Left renal cortex interstitium (tissue), 4 donors: ENCODE results near the gene SEPTIN12. TPM values are rescaled to one million over a fixed set of nuclear protein-coding genes. Genes with fewer than 3 reads are reported as not detected.
"Not testable (repeated sequence)": the region's sequence is repeated elsewhere in the genome, so short reads cannot be mapped to it uniquely, and the experiment has no call there.

ENCODE experiments used
- DNase-seq, 4 donors: peaks; one replicate each; pipeline ENCODE4 v3.0.0-alpha.2; 2013; ENCODE audit warnings: low read depth in 4 of 4, low spot score in 2 of 4, missing footprints in 1 of 4
- polyA plus RNA-seq, 4 donors: library from polyadenylated mRNA; unstranded; fragments of 120-200 nt; gene quantifications; one replicate each; pipeline ENCODE4 v1.2.1, GENCODE V29; 2013; ENCODE audit not compliant: insufficient read length in 4 of 4

Gene SEPTIN12
- polyA plus RNA-seq, 4 donors, result 0.19 to 0.30 TPM; not detected in 2

DNA sequence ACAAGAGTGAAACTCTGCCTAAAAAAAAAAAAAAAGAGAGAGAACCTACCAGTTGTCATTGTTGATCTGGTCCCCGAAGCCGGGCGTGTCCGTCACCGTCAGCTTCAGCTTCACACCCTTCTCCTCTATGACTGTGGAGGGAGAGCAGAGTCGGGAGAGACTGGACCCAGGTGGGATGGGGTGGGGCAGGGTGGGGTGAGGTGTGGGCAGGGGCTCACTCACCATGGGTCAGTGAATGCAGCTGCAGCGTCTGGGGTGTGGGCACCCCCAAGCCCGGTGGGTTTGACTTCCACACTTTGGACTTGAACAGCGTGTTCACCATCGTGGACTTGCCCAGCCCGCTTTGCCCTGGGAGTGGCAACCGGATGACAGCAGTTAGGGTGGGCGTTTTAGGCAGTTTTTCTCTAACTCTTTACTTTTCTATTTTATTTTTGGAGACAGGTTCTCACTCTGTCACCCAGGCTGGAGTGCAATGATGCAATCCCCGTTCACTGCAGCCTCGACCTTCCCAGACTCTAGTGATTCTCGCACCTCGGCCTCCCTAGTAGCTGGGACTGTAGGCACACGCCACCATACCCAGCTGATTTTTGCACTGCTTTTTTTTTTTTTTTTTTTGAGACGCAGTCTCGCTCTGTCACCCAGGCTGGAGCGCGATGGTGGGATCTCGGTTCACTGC lies 2.2 kb downstream of the SEPTIN12 start:
- no peak for DNase-seq

DNA sequence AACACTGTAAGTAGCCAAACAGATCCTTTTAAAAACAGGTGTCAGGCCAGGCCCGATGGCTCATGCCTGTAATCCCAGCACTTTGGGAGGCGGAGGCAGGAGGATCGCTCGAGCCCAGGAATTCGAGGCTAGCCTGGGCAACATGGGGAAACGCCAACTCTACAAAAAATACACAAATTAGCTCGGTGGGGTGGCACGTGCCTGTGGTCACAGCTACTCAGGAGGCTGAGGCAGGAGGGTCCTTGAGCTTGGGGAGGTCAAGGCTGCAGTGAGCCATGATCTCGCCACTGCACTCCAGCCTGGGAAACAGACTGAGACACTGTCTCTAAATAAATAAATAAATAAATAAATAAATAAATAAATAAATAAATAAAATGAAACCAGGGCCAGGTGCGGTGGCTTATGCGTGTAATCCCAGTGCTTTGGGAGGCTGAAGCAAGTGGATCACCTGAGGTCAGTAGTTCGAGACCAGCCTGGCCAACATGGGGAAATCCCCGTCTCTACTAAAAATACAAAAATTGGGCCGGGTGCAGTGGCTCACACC lies 3.6 kb downstream of the SEPTIN12 start:
- DNase-seq, result not testable (repeated sequence)

DNA sequence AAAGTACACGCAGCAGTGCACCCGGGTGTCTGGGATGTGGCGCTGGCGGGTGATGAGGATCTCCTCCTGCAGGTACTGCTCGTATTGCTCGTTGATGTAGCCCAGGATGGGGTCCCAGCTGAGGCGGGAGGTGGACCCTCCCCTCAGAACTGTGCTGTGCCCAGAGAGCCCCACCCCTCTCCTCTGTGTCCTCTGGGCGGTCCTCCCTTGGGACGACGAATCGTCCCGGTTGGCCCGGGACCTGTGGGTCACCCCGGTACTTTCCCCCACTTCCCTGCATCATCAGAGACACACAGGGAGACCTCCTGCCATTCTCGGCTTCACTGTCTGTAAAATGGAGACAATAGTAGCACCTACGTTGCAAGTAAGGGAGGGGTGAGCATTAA lies 4.2 kb downstream of the SEPTIN12 start:
- no peak for DNase-seq

DNA sequence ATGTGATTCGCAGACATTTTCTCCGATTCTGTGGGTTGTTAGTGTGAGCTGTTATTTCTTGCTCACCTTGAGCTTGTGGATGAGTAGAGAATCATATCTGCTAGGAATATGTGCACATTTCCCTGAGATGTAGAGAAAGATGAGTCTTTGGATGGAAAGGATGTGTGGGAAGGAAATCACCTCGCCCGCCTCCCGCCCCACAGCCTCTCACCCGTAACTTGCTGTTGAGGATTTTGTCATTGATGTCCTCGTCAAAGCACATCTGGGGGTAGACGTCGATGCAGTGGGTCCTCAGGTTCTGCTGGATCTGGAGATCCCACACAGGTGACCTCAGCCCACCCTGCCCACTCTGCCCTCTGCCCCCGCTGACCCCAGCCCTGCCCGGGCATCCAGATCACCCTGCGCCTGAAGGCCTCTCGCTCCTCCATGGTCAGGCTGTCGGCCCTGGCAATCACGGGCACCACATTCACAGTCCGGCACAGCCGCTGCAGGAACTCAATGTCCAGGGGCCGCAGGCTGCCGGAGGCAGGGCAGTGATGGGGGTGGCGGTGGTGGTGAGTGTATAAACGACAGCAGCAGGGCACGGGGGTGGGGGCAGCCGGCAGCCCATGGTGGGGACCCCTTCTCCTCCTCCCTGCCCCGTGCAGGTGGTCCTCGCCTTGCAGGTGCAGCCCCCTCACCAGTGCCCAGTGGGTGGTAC lies 4.7 kb downstream of the SEPTIN12 start:
- no peak for DNase-seq

DNA sequence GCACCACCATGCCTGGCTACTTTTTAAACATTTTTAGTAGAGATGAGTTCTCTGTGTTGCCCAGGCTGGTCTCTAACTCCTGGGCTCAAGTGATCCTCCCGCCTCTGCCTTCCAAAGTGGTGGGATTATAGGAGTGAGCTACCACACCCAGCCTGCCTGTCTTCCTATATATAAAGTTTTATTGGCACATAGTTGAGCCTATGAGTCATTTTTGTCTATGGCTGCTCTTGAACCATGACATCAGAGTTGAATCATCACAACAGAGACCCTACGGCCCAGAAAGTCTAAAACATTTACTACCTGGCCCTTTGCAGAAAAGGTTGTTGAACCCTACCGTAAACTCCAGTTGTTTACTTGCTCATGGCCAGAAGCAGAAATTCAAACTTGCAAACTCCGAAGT lies 7.9 kb downstream of the SEPTIN12 start:
- no peak for DNase-seq

DNA sequence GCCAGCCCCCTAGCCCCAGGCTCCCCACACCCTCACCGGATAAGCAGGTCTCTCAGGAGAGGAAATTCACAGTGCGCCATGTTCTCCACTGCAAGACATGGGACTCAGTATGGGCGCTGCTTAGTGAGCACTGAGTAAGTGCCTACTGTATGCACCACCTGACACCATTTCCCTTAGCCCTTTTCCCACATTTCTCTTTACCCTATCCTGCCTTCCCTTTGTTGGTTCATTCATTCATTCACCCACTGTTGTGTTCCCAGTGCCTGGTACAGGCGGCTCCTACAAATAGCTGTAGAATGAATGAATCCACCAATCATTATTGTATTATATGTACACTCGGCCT lies 10.1 kb downstream of the SEPTIN12 start:
- no peak for DNase-seq

DNA sequence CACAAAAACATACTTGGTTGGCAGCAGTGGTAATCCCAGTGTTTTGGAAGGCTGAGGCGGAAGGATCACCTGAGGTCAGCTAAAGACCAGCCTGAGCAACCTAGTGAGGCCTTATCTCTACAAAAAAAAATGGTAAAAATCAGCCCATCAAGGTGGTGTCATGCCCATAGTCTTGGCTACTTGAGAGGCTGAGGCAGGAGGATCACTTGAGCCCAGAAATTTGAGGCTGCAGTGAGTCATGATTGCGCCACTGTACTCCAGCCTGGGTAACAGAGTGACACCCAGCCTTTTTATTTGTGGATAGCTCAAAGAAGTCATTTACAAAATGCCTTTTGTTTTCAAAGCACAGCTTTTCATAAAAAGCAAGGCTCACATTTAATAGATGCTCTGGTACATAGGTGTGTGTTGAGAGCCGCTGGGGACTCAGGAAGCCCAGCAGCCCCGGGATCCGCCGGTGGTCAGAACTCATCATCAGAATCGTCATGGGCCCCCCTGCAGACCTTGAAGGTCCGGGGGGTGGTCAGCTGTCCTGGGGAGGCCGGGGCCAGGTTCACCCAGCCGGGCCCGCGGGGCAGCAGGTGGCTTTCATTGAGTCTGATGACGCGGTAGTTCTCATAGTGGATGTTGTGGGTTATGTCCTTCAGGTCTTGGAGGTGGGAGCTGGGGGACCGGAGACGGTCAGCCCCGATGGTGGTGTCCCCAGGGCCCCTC lies 10.7 kb downstream of the SEPTIN12 start:
- DNase-seq, result no peak

DNA sequence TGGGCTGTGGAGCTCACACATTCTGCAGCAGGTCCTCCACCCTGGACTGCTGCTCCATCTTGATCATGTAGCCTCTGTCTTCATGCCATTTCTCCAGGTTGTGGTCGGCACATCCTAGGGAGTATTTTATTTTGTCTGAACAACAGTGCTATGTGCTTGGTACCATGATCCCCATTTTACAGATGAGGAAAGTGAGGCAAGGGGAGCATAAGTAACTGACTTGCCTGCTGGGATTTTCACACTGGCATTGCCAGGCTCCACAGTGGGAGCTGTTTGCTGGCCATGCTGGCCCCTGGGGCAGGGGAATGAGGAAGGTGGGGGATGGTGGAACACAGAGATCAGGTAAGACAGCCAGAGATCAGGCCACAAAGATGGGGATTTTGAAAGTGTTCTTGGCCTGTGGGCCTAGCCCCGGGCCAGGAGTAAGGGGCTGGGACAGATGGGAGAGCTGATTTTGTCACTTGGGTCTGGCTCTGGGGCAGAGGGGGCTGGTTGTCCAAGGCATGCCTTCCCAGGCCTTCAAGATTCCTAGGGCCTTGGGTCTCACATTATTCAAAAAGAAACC lies 11.9 kb downstream of the SEPTIN12 start:
- no peak for DNase-seq

DNA sequence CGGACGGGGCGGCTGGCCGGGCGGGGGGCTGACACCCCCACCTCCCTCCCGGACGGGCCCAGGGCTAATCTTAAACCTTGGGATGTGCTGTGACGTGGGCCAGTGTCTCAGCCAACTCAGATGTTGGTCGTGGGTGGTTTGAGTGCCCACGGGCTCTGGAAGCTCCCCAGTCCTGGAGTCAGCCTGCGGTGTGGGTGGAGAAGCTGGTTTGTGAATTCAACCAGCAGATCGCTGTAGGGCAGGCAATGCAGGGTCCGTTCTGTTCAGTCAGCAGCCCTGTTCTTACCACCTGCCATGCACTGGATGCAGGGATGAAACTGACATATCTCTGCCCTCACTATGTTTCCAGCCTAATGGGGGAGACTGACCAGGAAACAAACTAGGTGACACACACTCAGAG lies 13.1 kb downstream of the SEPTIN12 start:
- DNase-seq, result no peak

DNA sequence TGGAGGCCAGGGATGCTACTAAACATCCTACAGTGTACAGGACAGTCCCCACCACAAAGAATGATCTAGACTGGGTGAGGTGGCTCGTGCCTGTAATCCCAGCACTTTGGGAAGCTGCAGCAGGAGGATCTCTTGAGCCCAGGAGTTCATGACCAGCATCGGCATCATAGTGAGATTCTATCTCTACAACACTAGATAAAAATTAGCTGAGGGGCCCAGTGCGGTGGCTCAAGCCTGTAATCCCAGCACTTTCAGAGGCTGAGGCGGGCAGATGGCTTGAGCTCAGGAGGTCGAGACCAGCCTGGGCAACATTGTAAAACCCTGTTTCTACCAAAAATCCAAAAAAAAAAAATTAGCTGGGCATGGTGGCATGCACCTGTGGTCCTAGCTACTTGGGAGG lies 15.8 kb downstream of the SEPTIN12 start:
- no peak for DNase-seq

DNA sequence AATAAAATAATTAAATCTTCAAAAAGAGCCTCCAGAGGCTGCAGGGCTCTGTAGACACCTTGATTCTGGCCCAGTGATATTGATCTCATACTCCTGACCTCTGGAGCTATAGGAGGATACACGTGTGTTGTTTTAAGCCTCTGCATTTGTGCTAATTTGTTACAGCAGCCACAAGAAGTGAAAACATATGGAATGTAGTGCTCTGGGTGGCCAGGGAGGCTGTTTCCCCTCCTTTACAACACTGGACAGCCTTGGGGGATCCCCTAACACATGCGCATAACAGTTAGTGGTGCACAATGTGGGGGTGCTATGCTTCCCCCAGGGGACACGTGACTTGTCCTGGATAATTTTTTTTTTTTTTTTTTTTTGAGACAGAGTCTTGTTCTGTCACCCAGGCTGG lies 16.5 kb downstream of the SEPTIN12 start:
- no peak for DNase-seq

DNA sequence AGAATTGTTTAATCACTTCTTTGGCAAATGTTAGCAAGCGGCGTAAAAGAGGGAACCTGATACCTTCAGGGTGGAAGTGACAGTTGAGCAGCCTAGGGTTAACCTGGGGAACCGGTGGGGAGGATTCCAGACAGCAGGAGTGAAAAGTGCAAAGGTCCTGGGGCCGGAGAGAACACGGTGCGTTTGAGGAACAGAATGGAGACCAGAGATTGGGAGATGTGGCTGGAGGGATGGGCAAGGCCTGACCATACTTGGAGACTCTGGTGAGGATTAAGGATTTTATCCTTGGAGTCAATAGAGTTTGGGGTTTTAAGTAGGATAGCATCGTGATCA lies 18.9 kb downstream of the SEPTIN12 start:
- DNase-seq, result no peak

DNA sequence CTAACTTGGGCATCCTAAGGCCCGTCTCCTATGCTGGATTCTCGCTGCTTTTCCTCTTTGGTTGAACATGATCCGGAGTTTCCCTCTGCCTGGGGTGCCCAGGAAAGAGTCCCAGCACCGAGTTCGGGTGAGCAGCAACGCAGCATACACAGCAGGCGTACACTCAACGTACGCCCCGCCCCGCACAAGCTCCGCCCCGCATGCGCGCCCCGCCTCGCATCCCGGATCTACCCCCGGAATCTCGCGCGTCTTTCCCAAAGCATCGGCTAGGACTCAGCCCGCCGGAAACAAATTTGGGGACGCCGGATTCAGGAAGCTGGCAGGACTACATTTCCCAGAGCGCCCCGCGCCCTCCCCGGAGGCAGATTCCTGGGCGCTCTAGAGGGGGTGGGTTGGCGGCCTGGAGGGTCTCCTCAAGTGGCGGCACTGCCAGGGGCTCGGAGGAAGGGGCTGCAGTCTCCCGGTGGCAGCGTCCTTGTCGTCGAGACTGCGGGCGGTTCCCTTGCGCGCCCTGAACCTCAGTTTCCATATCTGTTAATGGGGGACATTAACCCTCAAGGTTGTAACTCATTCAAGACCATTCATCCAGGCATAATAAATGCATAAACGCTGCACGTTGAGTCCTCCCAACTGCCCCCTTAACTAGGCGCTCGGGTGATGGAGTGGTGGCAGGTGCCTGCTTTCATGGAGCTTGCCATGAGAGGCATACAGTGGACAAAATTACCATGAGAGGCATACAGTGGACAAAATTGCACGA lies 19.4 kb downstream of the SEPTIN12 start:
- DNase-seq, result peak; percentile 77 to 95 (median 87)

DNA sequence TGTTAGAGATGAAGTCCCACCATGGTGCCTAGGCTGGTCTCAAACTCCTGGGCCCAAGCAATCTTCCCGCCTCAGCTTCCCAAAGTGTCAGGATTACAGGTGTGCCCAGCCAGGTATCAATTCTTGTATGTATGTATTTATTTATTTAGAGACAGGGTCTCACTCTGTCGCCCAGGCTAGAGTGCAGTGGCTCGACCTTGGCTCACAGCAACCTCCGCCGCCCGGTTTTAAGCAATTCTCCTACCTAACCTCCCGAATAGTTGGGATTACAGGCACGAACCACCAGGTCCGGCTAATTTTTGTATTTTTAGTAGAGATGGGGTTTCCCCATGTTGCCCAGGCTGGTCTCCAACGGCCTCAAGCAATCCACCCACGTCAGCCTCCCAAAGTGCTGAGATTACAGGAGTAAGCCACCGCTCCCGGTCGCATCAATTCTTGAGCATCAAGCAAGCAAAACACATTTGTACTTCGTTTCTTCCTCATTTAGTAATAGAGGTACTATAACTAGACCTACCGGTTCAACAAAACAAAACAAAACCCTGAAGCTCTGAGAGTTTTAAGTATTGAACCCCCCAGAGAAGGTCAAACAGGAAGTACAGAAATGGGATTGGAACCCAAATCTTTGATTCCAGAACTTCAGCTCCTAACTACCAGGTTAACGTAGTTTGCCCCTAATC lies 20.1 kb downstream of the SEPTIN12 start:
- no peak for DNase-seq

DNA sequence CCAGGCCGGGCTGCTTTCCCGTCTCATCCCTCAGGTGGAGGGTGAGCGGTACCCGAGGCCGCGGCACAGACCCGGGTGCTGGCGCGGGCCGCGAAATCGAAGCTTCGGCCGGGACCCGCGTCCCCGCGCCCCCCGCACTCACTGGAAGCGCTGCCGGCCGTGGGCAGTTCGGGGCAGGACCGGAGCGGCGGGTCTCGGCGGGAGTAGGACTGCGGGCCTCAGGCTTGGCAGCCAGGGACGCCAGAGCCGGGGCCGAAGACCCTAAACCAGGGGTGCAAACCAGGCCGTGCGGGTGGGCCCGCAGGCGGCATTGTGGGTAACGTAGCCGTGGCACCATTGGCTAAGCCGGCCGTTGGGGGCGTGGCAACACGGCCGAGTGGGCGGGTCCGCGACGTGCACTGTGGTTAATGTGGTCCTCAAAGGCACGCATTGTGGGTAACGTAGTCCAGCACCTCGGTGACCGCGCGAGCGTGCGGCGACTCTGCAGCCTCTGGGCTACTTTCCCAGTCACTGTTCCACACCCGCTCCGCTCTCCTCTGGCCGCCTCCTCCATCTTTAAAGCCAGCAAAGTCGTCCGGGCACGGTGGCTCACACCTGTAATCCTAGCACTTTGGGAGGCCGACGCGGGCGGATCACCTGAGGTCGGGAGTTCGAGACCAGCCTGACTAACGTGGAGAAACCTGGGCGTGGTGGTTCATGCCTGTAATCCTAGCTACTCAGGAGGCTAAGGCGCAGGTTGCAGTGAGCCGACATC lies 21.1 kb downstream of the SEPTIN12 start, which contains the start of gene ZNF500:
Gene ZNF500, minus strand, starts transcription at position 288 of the 754 bp plus-strand sequence. CDS start 1,184 bp downstream, outside the sequence.
- DNase-seq, result peak; percentile 73 to 93 (median 89)

DNA sequence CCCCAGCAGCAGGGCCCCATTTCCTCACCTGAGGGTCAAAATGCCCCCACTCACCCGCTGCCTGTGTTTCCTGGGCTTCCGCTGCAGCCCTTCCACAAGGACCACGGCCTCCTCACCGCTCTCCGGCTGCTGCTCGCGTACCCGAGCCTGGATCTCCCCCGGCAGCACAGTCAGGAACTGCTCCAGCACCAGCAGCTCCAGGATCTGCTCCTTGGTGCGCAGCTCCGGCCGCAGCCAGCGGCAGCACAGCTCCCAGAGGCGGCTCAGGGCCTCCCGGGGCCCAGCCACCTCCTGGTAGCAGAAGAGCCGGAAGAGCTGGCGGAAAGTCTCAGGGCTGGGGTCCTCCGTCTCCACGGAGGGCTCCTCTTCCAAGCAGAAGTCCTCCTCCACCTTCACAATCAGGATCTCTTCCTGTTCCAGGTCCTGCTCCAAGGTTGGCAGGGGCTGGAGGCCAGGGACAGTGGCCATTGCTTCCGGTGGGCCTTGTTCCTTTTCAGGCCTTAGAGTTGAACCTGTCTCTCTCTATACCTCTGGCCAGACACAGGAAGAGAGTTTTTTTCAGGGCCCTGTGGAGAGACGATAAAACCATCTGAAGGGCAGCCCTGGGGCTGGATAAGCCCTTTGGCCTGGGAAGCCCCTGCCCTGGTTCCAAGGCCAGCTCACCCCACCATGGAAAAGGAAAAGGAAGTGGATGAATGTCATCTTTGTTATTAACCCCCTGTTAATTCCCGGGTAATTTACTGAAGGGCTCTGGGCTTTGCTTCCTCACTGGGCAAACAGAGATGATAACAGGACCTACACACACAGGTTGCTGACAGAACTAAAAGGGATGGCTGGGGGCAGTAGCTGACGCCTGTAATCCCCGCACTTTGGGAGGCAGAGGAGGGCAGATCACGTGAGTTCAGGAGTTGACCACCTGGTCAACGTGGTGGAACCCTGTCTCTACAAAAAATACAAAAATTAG lies 22.4 kb downstream of the SEPTIN12 start:
- no peak for DNase-seq

DNA sequence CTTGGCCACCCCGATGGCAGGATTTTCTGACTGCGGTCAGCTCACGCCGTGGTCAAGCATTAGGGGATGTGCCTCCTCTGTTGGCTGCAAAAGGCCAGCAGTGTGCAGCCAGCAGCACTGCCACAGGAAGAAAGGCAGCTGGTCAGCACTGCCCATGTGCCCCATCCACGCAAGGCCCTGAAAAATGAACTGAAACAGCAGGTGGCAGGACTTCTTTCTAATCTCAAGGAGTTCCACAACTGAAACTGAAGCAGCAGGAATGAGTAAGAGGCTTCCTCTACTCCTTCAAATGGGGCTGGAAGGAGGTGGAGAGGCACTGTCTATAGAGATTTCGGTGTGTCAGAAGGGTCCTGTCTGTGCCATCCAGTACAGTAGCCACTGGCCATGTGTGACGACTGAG lies 24.4 kb downstream of the SEPTIN12 start:
- no peak for DNase-seq

DNA sequence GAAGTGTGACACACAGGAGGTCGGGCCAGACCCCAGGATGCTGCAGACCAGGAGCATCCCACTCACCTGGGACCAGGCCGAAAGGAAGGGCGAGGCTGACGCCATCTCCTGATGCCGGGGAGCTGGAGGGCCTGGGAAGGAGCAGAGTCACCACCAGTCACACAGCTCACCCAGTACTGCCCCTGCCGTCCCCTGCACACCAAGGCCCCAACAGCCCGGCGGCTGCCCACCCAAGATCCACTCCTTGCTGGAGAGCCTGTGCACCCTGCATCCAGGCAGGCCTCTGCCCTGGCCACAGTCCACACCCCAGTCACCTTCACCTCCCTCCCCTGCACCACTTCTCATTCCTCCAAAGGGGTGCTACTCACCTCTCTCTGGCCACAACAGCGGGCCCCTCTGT lies 25.9 kb downstream of the SEPTIN12 start:
- no peak for DNase-seq
